ENCODE data around the gene CA5A.

CA5A gene

DNA sequence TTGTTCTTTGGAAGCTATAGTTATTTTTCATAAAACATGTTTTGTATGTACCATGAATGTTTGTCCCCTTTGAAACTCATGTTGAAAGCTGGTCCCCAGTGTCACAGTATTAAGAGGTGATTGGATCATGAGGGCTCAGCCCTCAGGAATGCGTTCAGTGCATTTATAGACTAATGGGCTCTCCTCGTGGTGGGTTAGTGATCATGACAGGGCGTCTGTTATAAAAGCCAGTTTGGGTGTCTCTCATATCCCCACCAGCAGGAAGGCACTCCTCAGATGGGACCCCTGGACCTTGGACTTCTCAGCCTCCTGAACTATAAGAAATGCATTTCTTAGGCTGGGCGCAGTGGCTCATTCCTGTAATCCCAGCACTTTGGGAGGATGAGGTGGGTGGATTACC is 25.3 kb upstream of the CA5A start:
- TF ChIP-seq, protein P1, sequence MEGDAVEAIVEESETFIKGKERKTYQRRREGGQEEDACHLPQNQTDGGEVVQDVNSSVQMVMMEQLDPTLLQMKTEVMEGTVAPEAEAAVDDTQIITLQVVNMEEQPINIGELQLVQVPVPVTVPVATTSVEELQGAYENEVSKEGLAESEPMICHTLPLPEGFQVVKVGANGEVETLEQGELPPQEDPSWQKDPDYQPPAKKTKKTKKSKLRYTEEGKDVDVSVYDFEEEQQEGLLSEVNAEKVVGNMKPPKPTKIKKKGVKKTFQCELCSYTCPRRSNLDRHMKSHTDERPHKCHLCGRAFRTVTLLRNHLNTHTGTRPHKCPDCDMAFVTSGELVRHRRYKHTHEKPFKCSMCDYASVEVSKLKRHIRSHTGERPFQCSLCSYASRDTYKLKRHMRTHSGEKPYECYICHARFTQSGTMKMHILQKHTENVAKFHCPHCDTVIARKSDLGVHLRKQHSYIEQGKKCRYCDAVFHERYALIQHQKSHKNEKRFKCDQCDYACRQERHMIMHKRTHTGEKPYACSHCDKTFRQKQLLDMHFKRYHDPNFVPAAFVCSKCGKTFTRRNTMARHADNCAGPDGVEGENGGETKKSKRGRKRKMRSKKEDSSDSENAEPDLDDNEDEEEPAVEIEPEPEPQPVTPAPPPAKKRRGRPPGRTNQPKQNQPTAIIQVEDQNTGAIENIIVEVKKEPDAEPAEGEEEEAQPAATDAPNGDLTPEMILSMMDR (conservative IDR thresholded peaks at IDR 0.05; ENCODE audit: control insufficient read depth, insufficient read depth, low read depth, low read length): no peak
- DNase-seq (ENCODE audit: low read depth): no peak
- H3K4me3 ChIP-seq (ENCODE audit: control insufficient read depth, low read depth, low read length): no peak overlapping the region

DNA sequence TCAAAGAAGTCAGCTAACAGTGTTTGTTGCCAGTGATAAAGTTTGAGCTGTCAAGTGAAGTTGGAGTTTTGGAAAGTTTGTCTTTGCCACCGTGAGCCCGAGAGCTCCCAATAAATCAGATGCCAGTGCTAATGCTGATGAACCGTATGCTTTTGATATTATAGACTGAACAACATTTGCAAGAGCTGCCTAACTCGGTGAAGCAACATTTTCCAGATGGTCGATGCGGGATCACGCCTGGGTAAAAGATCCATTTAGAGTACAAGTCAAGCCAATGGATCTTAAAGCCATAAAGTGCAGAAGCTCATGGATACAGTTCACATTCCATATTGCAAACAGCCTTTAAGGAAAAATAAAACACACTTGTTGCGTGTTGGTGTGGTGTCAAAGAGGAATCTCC is 24.5 kb upstream of the CA5A start:
- TF ChIP-seq, protein P1 (conservative IDR thresholded peaks at IDR 0.05; ENCODE audit: control insufficient read depth, insufficient read depth, low read depth, low read length): no peak
- H3K4me3 ChIP-seq (ENCODE audit: control insufficient read depth, low read depth, low read length): no peak overlapping the region

DNA sequence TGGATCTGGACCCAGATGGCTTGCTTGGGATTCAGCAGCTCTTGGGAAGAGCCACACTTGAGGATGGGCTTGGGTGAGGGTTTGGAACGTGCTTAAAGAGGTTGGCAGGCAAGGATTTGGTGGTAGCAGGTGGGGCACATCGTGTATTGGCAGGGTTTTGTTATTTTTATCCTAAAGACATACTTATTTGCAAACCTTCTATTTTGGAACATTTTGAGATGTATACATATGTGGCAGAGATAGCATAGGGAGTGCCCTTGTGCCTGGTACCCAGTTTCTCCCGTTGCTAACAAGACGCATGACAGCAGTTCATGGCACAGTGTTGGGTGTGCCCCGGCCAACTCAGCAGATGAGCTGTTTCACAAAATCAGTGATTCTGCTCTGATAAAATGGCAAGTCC is 24.0 kb upstream of the CA5A start:
- no peak overlapping the region for H3K4me3 ChIP-seq (ENCODE audit: control insufficient read depth, low read depth, low read length)
- DNase-seq (ENCODE audit: low read depth): no peak
- TF ChIP-seq, protein P1 (conservative IDR thresholded peaks at IDR 0.05; ENCODE audit: control insufficient read depth, insufficient read depth, low read depth, low read length): no peak

More for the DNA sequence above, 24.5 kb upstream of the CA5A start:
- no peak for DNase-seq (ENCODE audit: low read depth)

DNA sequence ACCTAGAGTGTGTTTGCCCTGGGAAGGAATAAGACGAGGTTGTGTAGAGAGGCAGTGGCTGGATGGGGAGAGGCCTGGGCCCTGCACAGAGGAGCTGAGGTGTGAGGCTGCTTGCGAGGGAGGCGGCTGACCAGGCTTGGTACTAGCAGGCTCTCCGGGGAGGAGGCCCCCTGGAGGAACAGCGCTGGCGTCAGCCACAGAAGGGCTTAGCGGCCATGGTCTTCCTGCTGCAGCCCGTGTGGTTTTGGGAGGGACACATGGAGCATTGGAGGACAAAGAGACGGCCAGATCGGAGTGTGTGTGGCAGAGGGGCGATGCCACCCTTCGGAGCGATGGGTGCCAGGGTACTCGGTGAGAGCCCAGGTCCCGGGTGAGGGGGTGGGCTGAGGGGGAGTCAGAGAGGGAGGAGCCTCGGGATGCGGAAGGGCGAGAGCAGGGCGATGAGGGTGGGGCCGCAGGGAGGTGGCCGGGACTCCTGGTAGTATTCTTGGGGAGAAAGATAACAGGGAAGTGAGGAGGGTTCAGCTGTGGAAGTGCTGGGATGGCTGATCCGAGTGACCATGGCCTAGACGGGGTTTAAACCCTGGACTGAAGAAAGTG is 23.2 kb upstream of the CA5A start:
- no peak for DNase-seq (ENCODE audit: low read depth)
- no peak overlapping the region for H3K4me3 ChIP-seq (ENCODE audit: control insufficient read depth, low read depth, low read length)
- TF ChIP-seq, protein P1 (conservative IDR thresholded peaks at IDR 0.05; ENCODE audit: control insufficient read depth, insufficient read depth, low read depth, low read length): no peak

DNA sequence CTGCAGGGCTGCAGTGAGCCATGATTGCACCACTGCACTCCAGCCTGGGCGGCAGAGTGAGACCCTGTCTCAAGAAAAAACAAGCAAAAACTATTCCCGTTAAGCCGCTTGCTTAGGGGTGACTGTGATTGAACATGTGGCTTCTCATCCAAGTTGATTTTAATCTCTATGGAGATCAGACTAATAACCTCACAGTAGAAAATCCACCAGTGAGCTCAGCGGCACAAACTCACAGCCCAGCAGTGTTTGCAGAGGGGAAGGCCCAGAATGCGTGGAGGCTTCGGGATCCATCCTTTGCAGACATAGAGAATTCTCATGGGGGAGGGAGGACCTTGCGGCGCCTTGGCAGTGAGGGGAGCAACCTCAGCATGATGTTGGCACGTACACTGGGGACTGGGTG is 22.3 kb upstream of the CA5A start:
- DNase-seq (ENCODE audit: low read depth): no peak

DNA sequence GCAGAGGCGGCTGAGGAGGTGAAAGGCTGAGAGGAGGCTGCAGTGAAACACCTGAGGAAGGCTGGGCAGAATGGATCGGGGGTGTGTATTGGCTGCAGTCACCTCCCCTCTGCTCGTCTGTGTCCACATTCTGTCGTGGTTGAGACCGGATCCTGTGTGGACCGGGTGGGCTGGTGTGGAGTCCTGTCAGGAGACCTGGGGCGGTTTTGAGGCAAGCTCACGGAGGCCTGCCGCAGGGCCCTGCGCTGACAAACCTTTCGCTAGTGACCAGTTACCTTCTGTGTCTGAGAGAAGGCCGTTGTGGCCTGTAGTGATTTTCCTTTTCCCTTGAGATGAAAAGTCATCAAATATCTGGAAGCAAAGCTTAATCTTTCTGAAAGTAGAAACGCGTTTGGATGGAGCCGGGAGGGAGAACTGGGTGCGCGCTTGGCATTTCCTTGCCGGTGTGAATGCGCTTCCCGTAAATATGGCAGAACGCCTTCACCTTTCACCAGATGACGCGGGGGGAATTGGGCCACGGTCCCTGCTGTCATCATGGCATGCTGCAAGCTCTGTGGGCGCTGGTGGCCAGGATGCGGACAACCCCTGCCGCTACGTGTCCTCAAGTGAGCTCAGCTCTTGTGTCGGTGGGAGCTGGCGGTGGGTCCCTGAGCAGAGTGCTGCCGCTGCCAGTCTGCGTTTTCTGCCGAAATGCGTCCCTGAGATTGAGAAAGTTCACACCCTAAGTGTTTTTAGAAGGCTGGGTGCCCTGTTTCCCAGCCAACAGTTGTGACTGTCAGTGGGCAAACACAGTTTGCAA is 21.2 kb upstream of the CA5A start:
- DNase-seq (ENCODE audit: low read depth): no peak
- H3K4me3 ChIP-seq (ENCODE audit: control insufficient read depth, low read depth, low read length): no peak overlapping the region

More for the DNA sequence above, 22.3 kb upstream of the CA5A start:
- no peak overlapping the region for H3K4me3 ChIP-seq (ENCODE audit: control insufficient read depth, low read depth, low read length)
- TF ChIP-seq, protein P1 (conservative IDR thresholded peaks at IDR 0.05; ENCODE audit: control insufficient read depth, insufficient read depth, low read depth, low read length): no peak

More for the DNA sequence above, 21.2 kb upstream of the CA5A start:
- TF ChIP-seq, protein P1 (conservative IDR thresholded peaks at IDR 0.05; ENCODE audit: control insufficient read depth, insufficient read depth, low read depth, low read length): no peak

All from fibroblast of mammary gland (primary cell).